Vagina (tissue), 2 donors: ENCODE data around the gene FAM98C. TPM values are rescaled to one million over a fixed set of nuclear protein-coding genes. Genes with fewer than 3 reads are reported as not detected.

Experiments
- DNase-seq, 2 donors: peaks; one replicate each; pipeline ENCODE4 v3.0.0-alpha.2; 2017; ENCODE audit errors: extremely low spot score in 2 of 2
- H3K27ac ChIP-seq: fragments of 200-600 bp; sonication (generic); one replicate; pipeline ENCODE4 v1.5.1; 2019
- H3K27me3 ChIP-seq: fragments of 200-600 bp; sonication (generic); one replicate; pipeline ENCODE4 v1.5.1; 2019
- H3K36me3 ChIP-seq, 2 donors: fragments of 200-600 bp; sonication (generic); one replicate each; pipeline ENCODE4 v1.5.1; 2017 to 2019
- H3K4me1 ChIP-seq: fragments of 200-600 bp; sonication (generic); one replicate; pipeline ENCODE4 v1.5.1; 2019
- H3K4me3 ChIP-seq, 2 donors: fragments of 200-600 bp; sonication (generic); 1 replicate in 1 of 2; 2 replicates in 1 of 2; pipeline ENCODE4 v1.5.1; 2016 to 2019
- H3K9me3 ChIP-seq: fragments of 200-600 bp; sonication (generic); one replicate; pipeline ENCODE4 v1.5.1; 2019
- POLR2A ChIP-seq, 2 donors: fragments of 450-650 bp; IDR thresholded peaks; one replicate each; pipeline ENCODE4 v1.6.1; 2017; ENCODE audit warnings: antibody characterized with exemption in 2 of 2, mild to moderate bottlenecking in 2 of 2, moderate library complexity in 2 of 2
- POLR2AphosphoS5 ChIP-seq, 2 donors: sonication (generic); formaldehyde crosslinking; IDR thresholded peaks; one replicate each; pipeline ENCODE4 v1.9.0; 2017; ENCODE audit warnings: antibody characterized with exemption in 2 of 2, mild to moderate bottlenecking in 2 of 2, low read depth in 1 of 2; ENCODE audit not compliant: insufficient read depth in 1 of 2
- intact Hi-C: fragments of 100-400 bp; cut with DNase I; formaldehyde crosslinking; loops from one replicate; pipeline ENCODE4 v1.15.1; 2023
- total RNA-seq: library from RNA; depleted of rRNA; stranded (reverse); fragments of >200 nt; gene quantifications from one replicate; pipeline ENCODE4 v1.2.3, GENCODE V29; 2016
- TF ChIP-seq, protein P1 (sequence below), 3 experiments: fragments of 450-650 bp in 2 of 3; fragments of 200-600 bp in 1 of 3; sonication (generic) in 1 of 3; IDR thresholded peaks; one replicate each; pipeline ENCODE4 v1.5.1; 2017 to 2019; ENCODE audit warnings: antibody characterized with exemption in 3 of 3, mild to moderate bottlenecking in 2 of 3, moderate library complexity in 2 of 3

Gene FAM98C
- total RNA-seq, 1 donor from 2014 or later, result 32.7 TPM

DNA sequence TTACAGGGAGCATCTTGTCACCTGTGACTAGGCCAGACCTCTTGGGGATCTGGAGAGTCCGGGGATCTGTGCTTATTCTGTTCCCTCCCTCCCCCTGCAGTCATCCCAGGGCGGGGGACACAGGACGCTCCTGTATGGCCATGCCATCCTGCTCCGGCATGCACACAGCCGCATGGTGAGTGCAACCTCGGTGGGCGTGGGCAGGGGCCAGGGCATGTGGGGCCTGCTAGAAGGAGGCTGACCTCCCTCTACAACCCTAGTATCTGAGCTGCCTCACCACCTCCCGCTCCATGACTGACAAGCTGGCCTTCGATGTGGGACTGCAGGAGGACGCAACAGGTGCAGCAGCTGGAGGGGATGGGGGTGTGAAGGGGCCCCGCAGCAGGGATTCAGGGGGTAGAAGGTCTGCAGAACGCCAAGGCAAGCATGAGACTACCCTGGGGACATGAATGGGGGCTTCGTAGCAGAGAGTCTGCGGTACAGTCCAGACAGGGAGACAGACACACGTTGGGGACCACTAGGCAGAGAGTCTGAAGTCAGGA is 40.6 kb downstream of the FAM98C start:
- Histone ChIP-seq H3K9me3 (no peaks in the 10 kb centered on the region), H3K27ac (no peak overlapping the region), H3K27me3 (no peaks in the 10 kb centered on the region), H3K36me3 (no peaks in the 10 kb centered on the region), H3K4me1 (no peaks in the 10 kb centered on the region), H3K4me3 (no peak overlapping the region)
- no peak for TF ChIP-seq POLR2AphosphoS5 (IDR thresholded peaks at IDR 0.05; ENCODE audit: insufficient read depth in 1 of 2, low read depth in 1 of 2)
- no peak for TF ChIP-seq POLR2A (IDR thresholded peaks at IDR 0.05)
- TF ChIP-seq, protein P1, sequence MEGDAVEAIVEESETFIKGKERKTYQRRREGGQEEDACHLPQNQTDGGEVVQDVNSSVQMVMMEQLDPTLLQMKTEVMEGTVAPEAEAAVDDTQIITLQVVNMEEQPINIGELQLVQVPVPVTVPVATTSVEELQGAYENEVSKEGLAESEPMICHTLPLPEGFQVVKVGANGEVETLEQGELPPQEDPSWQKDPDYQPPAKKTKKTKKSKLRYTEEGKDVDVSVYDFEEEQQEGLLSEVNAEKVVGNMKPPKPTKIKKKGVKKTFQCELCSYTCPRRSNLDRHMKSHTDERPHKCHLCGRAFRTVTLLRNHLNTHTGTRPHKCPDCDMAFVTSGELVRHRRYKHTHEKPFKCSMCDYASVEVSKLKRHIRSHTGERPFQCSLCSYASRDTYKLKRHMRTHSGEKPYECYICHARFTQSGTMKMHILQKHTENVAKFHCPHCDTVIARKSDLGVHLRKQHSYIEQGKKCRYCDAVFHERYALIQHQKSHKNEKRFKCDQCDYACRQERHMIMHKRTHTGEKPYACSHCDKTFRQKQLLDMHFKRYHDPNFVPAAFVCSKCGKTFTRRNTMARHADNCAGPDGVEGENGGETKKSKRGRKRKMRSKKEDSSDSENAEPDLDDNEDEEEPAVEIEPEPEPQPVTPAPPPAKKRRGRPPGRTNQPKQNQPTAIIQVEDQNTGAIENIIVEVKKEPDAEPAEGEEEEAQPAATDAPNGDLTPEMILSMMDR (IDR thresholded peaks at IDR 0.05), result no peak
- intact Hi-C loops, result no loop called here
- DNase-seq, result no peak

DNA sequence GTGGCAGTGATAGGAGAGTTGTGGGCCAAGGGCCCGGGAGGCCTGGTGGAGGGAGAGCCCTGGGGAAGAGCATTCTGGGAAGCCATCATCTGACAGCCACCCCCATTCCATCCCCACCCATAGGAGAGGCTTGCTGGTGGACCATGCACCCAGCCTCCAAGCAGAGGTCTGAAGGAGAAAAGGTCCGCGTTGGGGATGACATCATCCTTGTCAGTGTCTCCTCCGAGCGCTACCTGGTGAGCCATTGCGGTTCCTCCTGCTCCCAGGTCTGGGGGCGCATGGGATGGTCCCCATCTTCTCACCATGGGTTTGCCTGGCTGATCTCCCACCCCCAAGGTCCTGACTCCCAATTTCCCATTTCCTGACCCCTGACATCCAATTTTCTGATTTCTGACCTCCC is 41.1 kb downstream of the FAM98C start:
- Histone ChIP-seq H3K27me3 (no peaks in the 10 kb centered on the region), H3K4me3 (no peak overlapping the region), H3K36me3 (no peaks in the 10 kb centered on the region), H3K27ac (no peak overlapping the region), H3K4me1 (no peaks in the 10 kb centered on the region), H3K9me3 (no peaks in the 10 kb centered on the region)
- TF ChIP-seq POLR2A (IDR thresholded peaks at IDR 0.05) (no peak), POLR2AphosphoS5 (IDR thresholded peaks at IDR 0.05; ENCODE audit: insufficient read depth in 1 of 2, low read depth in 1 of 2) (no peak)
- TF ChIP-seq, protein P1 (IDR thresholded peaks at IDR 0.05), result no peak
- intact Hi-C loops, result no loop called here
- DNase-seq, result no peak

DNA sequence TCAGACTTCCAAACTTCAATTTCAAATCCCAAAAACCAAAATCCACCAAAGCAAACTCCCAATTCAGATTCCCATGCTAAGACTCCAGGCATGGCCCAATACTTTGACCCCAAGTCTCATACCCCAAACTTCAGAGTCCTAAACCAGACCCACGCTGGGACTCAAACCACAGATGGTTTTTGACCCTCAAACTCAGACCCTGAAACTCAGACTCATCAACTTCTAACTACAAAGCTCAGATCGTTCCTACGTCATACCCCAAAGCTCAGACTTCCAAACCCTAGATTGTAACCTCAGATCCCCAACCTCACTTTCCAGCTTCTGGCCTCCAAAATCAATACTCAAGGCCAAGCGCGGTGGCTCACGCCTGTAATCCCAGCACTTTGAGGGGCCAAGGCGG is 42.5 kb downstream of the FAM98C start:
- no peaks in the 10 kb centered on the region for H3K4me1 ChIP-seq
- H3K9me3 ChIP-seq, result no peaks in the 10 kb centered on the region
- no peak overlapping the region for H3K27ac ChIP-seq
- H3K36me3 ChIP-seq, result no peaks in the 10 kb centered on the region
- no peak for TF ChIP-seq POLR2A (IDR thresholded peaks at IDR 0.05)
- TF ChIP-seq, protein P1 (IDR thresholded peaks at IDR 0.05), result no peak
- no peak for TF ChIP-seq POLR2AphosphoS5 (IDR thresholded peaks at IDR 0.05; ENCODE audit: insufficient read depth in 1 of 2, low read depth in 1 of 2)
- DNase-seq, result no peak
- intact Hi-C loops, result no loop called here
- no peaks in the 10 kb centered on the region for H3K27me3 ChIP-seq
- no peak overlapping the region for H3K4me3 ChIP-seq

DNA sequence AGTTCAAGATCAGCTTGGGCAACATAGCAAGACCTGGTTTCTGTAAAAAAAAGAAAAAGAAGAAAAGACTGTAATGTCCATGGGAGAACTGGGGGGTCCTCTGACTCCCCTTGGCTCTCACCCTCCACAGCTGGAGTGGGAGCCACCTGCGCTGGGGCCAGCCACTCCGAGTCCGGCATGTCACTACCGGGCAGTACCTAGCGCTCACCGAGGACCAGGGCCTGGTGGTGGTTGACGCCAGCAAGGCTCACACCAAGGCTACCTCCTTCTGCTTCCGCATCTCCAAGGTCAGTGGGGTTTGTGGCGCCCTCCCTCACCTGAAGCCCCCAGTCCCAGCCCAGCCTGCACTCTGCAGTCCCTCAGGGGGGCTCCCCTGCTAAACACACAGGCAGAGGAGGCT is 45.3 kb downstream of the FAM98C start:
- H3K4me3 ChIP-seq, result no peak overlapping the region
- no peaks in the 10 kb centered on the region for H3K4me1 ChIP-seq
- no peak overlapping the region for H3K27ac ChIP-seq
- no peak for DNase-seq
- intact Hi-C loops, result no loop called here
- no peaks in the 10 kb centered on the region for H3K36me3 ChIP-seq
- TF ChIP-seq POLR2AphosphoS5 (IDR thresholded peaks at IDR 0.05; ENCODE audit: insufficient read depth in 1 of 2, low read depth in 1 of 2) (no peak), POLR2A (IDR thresholded peaks at IDR 0.05) (no peak)
- TF ChIP-seq, protein P1 (IDR thresholded peaks at IDR 0.05), result no peak
- no peaks in the 10 kb centered on the region for H3K27me3 ChIP-seq
- no peaks in the 10 kb centered on the region for H3K9me3 ChIP-seq

DNA sequence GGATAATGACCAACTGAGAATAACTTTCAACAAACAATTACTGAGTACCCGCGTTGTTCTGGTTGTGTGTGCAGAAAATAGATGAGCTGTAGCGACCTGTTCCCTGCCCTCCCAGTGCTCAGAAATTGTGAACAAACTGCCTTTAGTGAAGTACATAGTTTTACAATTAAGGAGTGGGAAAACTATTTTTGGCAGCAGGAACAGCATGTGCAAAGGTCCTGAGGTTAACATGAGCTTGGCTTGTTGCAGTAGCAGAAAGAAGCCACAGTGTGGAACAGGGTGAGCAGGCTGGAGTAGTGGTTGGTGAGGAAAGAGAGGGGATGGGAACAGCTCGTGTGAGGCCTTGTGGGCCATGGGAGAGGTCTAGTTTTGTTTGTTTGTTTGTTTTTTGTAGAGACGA is 46.6 kb downstream of the FAM98C start:
- intact Hi-C loops, result no loop called here

More for the DNA sequence above, 46.6 kb downstream of the FAM98C start:
- no peaks in the 10 kb centered on the region for H3K4me1 ChIP-seq
- no peaks in the 10 kb centered on the region for H3K36me3 ChIP-seq
- TF ChIP-seq POLR2A (IDR thresholded peaks at IDR 0.05), result no peak
- TF ChIP-seq, protein P1 (IDR thresholded peaks at IDR 0.05), result no peak
- H3K9me3 ChIP-seq, result no peaks in the 10 kb centered on the region
- no peaks in the 10 kb centered on the region for H3K27me3 ChIP-seq
- no peak overlapping the region for H3K27ac ChIP-seq
- no peak for DNase-seq
- H3K4me3 ChIP-seq, result no peak overlapping the region
